GM21723 (cell line): Measurements from ENCODE around the gene HELZ2.

Experiments used
- ATAC-seq: cut with Tn5 transposase; IDR thresholded peaks from one replicate; pipeline ENCODE4 v1.9.1; 2021; ENCODE audit warnings: mild to moderate bottlenecking, moderate library complexity; ENCODE audit not compliant: unreplicated experiment

The HELZ2 gene

GRCh38 chr20:63597651-63598478 lies 23.8 kb upstream of the HELZ2 start:
- ATAC-seq, result no peak

GRCh38 chr20:63596423-63596822 lies 22.4 kb upstream of the HELZ2 start:
- ATAC-seq, result no peak

GRCh38 chr20:63595416-63596127 lies 21.5 kb upstream of the HELZ2 start:
- no peak for ATAC-seq

GRCh38 chr20:63594043-63594561 lies 20.1 kb upstream of the HELZ2 start:
- no peak for ATAC-seq

- ATAC-seq, result no peak
Observed at GRCh38 chr20:63592661-63593060, 18.6 kb upstream of the HELZ2 start.

GRCh38 chr20:63591786-63592355 lies 17.8 kb upstream of the HELZ2 start:
- ATAC-seq, result no peak

- ATAC-seq, result no peak
Observed at GRCh38 chr20:63591147-63591533, 17.1 kb upstream of the HELZ2 start.

GRCh38 chr20:63590218-63591146 lies 16.4 kb upstream of the HELZ2 start:
- no peak for ATAC-seq

GRCh38 chr20:63589261-63590217 lies 15.5 kb upstream of the HELZ2 start:
- no peak for ATAC-seq

GRCh38 chr20:63588641-63589041 lies 14.6 kb upstream of the HELZ2 start:
- ATAC-seq, result no peak

- no peak for ATAC-seq
Observed at GRCh38 chr20:63587776-63588591, 13.9 kb upstream of the HELZ2 start.

- no peak for ATAC-seq
Observed at GRCh38 chr20:63587256-63587655, 13.2 kb upstream of the HELZ2 start.

GRCh38 chr20:63586797-63587196 lies 12.8 kb upstream of the HELZ2 start:
- ATAC-seq, result no peak

GRCh38 chr20:63585616-63586565 lies 11.9 kb upstream of the HELZ2 start:
- no peak for ATAC-seq

- ATAC-seq, result no peak
Observed at GRCh38 chr20:63582382-63583063, 8.5 kb upstream of the HELZ2 start.

- ATAC-seq, result no peak
Observed at GRCh38 chr20:63580796-63581461, 6.9 kb upstream of the HELZ2 start.
